OCI-LY3 (cell line): ENCODE data around the gene ANKRD27.

ENCODE experiments used
- EZH2phosphoT487 ChIP-seq: fragments of 200-600 bp; shearing (Covaris generic); IDR thresholded peaks from 2 replicates; pipeline ENCODE4 v1.6.1; 2018; ENCODE audit warnings: antibody characterized with exemption, mixed run types, low read depth
- TF ChIP-seq, protein P1 (sequence below): fragments of 200-600, 300-600 bp; sonication (generic); IDR thresholded peaks from 2 replicates; pipeline ENCODE4 v1.5.1; 2014; ENCODE audit warnings: antibody characterized with exemption, low read length, low read depth

DNA sequence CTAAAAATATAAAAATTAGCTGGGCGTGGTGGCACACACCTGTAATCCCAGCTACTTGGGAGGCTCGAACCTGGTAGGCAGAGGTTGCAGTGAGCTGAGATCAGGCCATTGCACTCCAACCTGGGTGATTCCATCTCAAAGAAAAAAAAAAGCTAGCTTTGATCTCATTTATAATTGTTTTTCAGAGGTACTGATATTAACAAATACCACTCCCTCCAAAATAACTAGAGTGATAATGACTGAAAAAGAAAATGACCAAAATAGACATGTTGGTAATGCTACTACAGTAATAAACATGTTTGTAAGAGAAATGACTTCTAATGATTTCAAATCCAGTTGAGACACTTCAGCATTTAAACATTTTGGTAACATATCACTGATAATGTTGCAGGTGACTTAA lies 81.0 kb downstream of the ANKRD27 start:
- TF ChIP-seq, protein P1, sequence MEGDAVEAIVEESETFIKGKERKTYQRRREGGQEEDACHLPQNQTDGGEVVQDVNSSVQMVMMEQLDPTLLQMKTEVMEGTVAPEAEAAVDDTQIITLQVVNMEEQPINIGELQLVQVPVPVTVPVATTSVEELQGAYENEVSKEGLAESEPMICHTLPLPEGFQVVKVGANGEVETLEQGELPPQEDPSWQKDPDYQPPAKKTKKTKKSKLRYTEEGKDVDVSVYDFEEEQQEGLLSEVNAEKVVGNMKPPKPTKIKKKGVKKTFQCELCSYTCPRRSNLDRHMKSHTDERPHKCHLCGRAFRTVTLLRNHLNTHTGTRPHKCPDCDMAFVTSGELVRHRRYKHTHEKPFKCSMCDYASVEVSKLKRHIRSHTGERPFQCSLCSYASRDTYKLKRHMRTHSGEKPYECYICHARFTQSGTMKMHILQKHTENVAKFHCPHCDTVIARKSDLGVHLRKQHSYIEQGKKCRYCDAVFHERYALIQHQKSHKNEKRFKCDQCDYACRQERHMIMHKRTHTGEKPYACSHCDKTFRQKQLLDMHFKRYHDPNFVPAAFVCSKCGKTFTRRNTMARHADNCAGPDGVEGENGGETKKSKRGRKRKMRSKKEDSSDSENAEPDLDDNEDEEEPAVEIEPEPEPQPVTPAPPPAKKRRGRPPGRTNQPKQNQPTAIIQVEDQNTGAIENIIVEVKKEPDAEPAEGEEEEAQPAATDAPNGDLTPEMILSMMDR: no peak
- no peak for TF ChIP-seq EZH2phosphoT487
